ENCODE measurements around the gene TXN.

Gene TXN

DNA sequence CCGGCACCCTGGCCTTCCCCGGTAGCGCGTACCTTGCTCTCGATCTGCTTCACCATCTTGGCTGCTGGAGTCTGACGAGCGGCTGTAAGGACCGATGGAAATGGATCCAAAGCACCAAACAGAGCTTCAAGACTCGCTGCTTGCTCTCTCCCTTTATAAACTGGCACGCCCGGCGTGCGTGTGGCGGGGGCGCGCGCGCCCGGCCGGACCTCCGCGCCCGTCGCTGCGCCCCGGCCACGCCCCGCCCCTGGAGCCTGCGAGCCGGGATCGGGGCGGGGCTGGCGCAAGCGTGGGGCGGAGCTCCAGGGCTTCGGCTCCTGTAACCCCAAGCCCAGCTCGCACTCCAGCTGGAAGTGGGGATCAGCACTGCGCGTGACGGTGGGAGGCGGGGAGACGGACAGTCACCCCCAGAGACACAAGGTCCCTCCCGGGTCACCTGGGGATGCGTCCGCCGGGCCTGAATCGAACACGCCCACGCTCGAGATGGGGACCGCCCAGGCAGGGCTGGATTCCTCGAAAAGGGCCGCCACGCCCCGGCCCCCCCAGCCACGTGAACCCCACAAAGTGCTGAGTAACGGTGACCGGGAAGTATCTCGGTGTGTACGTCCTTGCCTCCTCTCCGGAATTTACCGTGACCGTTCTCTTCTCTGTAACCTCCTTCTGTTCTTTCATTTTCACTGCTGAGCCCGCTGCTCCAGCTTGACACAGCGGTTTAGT is at the start of gene TXN:
TXN (minus strand) TSS at position 128 of the 717 bp plus-strand sequence; CDS start at position 56, 72 bp downstream.
- peak; percentile 61 for DNase-seq

DNA sequence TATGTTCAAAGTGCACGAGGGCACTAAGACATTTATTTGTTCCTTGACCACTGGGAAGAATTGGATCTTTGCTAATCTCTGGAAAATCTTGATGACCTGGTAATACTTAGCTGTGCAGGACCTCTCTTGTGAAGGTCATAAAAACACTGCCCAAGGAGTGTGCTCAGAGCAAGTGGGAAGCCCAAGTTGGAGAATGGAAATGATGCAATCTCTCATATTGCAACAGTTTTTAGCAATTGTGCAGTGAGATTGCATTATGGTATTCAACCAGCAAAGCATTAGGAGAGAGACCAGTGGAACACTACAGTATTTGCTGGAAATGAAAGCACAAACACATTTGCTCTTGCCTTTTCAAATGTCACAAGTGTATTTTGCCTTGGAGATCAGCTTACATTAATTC is 46.8 kb upstream of the TXN start:
- DNase-seq = no peak

DNA sequence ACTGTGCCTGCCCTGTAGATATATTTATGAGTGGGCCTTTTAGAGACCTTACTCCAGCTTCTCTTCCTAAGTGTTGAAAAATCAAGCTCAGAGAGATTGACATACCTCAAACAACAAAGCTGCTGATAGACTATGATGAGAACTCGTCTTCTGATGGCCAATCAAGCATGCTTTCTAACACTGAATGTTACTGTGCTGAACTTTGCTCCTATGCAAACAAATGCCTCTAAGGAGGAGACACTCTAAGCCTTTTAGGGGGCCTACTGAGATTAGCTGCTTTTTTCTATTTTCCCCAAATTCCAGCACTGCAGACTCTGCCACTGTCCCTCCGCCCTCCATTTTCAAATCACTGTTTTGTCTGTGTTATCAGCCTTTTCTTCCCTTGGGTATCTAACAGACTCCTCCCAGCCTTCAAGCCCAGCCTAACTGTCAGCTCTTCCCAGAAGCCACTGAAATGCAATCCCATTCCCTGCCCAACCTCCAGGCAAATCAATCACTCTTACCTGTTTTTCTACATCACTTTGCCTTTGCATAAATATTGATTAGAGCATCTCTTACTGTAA is 41.8 kb upstream of the TXN start:
- DNase-seq = no peak

DNA sequence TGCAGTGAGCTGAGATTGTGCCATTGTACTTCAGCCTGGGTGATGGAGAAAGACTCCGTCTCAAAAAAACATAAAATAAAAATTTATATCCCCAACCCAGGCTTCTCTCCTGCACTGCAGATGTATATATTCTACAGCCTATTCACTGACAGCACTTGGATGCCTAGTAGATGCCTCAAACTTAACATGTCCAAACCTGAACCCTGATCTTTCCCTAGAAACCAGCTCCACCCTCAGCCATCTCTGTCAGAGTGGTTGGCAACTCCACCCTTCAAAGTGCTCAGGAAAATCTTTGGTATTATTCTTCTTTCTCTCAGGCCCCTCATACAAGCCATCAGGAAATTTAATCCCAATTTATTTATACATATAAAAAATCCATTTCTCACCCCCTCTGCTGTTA is 36.9 kb upstream of the TXN start:
- no peak for DNase-seq

DNA sequence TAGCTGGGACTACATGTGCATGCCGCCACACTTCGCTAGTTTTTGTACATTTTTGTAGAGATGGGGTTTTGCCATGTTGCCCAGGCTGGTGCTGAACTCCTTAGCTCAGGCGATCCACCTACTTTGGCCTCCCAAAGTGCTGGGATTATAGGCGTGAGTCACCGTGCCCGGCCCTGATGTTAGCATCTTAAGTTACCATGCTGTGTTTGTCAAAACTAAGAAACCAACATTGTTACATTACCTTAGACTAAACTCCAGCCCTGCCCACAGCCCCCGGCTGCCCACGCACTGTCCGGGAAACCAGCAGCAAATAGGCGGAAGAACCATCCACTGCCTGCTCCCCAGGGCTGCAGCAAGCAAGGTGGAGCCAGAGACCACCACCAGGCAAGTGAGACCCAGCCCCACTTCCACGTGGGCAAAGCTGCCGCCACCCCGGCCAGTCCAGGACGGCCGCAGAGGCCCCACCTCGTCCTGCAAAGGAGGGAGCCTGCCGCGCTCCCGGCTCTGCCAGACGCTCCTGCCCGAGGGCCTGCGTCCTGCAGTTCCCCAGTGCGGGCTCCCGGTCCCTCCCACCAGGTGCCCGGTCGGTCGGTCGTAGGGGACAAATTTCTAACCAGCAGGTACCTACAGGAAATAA is 35.7 kb upstream of the TXN start:
- no peak for DNase-seq

DNA sequence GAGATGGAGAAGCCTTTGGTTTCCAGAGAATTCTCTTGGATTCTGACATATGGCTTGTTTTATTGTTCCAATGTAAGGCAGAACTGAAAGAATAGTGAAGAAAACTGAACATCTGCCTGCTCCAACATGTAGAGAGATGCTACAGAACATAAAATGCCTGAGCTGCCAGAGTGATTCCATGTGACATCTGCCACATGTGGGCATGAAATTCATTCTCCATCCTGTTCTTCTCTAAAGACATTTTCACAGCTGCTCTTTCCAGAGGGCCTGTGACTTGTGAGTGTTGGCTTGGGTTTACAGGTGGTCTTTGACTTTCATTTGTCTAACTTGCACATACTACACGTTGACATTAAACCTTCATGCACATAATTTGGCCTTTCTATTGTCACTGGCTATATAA is 33.7 kb upstream of the TXN start:
- DNase-seq = no peak

DNA sequence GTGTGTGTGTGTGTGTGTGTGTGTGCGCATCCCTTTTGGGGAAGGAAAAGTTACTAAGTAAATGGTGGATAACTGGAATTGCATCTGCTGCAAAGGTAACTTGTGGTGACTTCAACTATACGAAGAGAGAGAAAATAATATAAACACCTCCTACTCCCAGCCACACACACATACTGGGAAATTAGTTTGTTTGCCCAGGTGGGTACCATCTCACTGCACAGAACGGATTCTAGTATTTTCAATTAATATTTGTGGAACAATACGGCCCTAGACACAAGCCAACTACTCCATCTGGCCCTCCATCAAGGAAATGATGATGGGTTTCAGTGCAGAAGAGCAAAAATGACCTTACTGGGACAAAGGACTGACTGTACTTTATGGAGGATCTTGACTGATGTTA is 32.2 kb upstream of the TXN start:
- DNase-seq = no peak

DNA sequence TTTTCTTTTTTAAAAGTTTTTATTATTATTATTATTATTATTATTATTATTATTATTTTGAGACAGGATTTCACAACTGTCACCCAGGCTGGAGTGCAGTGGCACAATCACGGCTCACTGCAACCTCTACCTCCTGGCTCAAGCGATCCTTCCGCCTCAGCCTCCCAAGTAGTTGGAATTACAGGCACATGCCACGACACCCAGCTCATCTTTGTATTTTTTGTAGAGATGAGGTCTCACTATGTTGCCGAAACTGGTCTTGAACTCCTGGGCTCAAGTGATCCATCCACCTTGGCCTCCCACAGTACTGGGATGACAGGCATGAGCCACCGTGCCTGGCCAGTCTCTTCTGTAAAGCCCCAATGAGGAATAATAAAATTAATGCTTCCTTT is 31.0 kb upstream of the TXN start:
- DNase-seq = no peak

DNA sequence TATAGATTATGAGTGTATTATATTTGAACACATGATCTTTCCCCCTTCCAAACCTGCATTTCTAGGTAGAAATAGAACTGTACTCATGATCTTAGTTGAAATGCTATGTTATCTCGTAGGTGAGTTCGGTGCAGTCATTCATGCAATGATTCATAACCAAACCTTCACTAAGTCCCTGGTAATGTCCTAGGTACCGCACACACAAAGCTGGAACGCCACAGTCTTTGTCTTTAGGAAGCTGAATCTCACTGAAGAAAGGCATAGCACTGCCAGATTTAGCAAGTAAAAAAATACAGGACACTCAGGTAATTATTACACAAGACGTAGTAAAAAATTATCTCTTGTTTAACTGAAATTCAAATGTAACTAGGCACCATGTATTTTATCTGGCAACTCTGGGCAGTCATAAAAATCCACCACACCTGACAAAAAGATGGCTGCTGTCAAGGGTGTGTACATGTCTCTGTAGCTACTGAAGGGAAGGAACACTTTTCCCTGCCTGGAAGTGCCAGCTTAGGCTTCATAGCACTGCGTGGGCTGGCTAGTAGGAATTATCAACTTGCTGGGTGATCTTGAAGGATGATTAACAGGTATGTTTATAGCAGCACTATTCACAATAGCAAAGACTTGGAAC is 28.0 kb upstream of the TXN start:
- no peak for DNase-seq

DNA sequence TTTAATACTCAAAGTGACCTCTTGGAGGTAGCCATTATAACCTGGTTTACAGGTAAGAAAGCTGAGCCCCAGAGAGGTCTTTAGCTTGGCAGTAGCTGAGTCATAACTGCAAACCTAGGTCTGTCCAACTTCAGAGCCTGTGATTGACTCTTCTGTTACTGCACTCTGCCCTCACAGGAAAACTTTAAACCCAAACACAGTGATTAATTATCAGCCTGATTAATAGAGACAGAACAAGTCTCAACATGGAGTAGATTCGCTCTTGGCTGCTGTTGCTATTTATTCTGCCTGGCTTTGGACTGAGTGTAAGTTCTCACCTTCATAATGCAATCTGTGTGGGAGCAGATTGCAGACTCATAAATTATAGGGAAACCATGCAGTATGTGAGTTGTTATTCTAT is 27.4 kb upstream of the TXN start:
- DNase-seq = no peak

DNA sequence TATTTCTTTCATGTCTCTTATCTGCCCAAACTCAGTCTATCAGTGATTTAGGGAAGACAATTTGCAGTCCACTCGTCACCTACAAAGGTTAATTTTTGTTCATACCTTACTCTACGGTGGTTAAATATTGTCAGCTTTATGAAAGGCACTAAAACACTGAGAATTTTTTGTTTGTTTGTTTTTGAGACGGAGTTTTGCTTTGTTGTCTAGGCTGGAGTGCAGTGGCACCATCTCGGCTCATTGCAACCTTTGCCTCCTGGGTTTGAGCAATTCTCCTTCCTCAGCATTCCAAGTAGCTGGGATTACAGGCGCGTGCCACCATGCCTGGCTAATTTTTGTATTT is 26.4 kb upstream of the TXN start:
- DNase-seq = no peak

DNA sequence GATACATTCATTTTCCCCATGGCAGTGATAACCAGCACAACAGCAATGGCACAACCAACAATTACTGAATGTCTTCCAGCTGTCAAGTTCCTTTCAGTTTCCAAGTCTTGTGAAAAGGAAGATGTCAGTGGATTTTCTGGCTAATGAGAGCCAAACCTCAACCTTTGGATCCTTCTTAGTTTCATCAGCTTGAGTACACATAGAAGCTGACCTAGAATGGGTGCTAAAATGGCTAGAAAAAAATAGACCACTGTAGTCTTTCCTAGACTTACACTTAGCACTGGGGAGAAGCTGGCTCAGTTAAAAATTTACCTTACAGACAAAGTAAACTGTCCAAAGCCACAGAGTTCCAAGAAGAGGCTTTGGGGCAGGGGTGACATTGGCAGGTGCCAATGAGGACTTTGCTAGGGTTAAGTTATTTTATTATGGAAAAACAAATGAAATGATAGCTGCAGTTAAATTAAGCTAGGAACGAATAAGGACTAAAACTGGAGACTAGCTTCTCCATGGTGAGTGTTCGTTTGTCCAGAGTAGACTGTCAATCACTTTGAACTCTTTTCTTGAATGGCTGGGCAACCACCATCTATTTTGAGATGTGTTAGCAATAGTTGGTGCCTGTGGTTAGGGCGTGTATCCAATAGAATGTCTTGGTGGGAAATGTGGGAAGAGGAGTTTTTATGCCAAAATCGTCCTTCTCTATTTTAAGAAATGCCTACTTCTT is 25.9 kb upstream of the TXN start:
- DNase-seq = no peak

DNA sequence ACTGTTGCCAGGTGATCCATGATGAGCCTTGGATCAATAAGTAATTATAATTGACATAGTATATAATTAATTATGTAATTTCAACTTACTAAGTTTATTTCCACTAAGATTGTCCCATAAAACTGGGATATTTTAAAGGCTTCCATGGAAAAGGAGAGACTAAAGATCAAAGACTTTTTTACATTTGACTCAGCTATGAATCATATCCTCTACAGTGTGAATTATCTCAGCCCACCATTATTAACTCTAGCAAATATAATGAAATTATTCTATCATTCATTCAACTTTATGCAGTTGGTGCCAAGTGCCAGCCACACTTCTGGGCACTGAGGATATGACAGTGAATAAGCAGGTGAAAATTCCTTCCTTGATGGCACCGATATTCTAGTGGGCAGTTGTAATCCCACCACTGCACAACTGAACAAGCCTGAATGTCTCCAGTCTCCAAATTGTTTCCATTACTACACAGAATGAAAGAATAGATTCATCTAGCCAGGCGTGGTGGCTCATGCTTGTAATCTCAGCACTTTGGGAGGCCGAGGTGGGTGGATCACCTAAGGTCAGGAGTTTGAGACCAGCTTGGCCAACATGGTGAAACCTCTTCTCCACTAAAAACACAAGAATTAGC is 21.9 kb upstream of the TXN start:
- DNase-seq = no peak

DNA sequence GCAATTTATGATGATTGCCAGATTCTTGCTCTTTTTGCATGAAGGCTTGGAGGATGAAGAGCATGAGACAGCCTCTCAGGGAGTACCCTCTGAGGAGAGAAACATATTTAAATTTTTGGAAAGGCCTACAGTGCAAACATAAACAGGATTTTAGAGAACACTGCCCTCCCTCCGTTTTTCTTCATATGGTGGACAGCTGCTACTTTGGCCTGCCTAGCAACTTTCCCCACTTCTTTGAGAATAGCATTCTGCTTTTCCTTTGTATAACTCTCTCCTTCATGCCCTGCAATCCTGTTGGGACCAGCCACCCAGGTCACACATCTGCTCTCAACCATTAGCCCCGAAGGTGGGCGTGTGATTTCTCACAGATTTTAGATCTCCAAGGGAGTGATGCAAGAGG is 20.5 kb upstream of the TXN start:
- DNase-seq = no peak

DNA sequence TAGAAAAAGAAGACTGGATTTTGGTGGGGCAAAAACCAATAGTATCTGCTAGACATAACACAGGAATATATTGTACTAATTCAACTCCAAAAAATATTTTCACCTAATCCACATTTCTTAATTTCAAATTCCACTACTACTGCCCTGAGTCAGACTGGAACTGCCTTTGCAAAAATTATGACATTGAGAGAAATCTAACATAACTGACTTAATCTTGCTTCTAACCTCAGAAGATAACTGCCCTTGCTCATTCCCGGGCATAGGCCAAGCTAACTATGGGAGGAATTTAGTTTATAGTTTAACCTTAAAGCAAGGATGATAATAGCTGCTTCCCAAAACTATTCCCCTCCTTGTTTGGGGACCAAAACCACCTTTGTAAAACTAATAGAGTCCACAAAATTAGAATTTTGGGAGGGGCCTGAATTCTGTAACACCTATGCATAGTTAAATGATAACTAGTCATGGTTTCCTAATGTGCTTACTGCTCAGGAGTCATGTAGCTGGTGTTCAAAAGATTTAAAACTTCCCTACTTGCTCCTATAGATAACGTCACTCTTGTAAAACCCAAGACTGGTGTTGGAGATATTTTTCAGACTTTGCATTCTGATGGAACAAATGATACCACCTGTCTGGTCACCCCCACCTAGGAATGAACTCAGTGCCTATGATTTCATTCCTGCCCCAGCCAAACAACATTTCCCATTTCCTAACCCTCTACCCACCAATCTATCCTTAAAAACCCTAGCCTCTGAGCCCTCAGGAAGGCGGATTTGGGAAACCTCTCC is 14.1 kb upstream of the TXN start:
- no peak for DNase-seq

DNA sequence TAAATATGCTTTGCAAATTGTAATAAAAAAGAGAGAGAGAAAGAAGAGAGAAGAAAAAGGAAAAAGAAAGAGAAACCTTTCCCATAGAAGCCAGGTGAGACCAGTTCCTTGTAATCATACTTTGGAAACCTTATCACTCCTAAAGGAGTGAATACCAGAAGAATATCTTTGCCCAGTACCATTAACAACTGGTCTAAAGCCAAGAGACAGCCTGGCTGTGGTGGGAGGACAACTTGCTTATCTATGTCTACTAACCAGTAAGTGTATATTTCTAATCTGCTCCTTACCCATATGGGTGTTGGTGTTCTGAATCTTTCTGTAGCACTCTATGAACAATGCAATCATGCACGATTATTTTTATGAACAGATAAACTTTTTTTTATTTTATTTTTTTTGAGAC is 10.5 kb upstream of the TXN start:
- no peak for DNase-seq

DNA sequence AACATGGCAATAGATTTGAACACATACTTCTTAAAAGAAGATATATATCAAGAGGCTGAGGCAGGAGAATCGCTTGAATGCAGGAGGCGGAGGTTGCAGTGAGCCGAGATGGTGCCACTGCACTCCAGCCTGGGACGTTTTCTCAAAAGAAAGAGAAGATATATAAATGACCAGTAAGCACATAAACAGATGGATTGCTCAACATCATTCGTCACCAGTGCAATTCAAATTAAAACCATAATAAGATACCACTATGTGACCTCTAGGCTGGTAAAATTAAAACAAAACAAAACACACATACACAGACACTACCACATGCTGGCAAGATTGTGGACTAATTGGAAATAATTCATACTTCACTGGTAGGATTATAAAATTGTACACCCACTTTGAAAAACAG is 5.3 kb upstream of the TXN start:
- DNase-seq = no peak

DNA sequence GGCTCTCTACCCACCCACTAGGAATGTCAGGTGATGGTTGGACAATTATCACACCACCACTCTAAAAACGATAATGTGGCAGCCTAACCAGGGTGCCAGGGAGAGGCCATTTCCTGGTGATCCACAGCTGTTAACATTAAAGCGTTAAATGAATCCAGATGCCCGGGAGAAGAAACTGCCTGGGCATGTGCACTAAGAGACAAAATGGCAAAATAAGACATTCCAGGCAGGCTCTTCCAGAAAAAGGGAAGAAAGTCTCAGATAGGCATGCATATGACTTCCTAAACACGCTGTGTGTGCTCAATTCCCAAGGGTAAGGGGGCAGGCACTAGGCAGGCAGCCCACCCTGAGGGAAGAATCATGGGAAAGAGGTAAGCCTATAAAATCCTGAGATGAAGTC is 4.6 kb upstream of the TXN start:
- no peak for DNase-seq

DNA sequence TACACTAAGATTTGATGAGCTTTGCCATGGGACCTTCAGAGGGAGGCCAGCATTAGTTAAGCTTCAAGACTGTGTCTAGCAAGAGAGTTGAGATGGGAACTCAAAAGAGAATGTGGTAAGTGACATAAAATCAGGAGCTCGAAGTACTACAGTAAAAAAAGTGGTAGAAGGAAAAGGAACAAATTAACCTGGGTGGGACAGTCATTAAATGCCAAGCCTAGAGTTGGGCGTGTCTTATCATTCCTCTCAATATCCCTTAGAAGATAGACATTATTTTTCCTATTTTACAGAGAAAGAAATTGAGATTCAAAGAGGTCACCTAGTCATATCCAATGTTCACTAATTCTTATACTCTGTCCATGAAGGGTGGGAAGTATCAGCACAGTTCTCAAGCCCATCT is 3.3 kb upstream of the TXN start:
- no peak for DNase-seq

DNA sequence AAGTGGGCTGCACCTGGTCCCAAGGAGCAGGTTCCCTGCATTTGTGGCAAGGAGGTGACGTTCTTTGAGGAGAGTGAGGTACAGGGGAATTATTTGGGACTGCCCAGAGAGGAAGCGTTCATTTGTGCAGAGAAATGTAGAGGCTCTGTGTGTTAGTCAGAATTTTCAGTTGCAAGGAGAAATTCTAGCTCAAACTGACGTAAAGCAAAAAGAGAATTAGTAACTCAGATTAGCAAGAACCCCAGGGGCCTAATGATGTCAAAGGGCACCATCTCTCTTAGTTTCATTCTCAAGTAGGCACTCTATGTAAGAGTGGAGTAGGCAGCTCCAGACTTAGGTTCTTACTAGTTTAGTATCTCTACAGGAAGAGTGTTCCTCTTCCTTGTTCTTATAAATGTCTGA is 2.4 kb upstream of the TXN start:
- DNase-seq = no peak

DNA sequence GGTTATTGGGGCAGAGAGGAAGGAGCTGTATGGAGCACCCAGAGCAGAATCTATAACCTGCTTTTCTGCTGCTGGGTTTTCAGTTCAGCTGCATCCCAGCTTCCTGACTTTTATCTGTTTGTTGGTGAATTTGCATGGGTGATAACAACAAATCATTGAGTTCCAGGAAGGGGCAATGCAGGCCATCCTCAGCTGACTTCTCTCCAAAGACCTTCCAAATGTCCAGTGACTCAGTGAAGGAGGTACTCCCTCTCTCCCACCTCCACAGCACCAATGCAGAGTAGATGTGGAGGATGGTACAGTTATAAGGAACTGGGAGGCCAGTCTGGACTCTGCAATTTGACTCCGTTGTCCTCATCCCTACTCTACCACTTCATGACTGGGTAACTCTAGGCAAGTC is 1.6 kb upstream of the TXN start:
- no peak for DNase-seq

DNA sequence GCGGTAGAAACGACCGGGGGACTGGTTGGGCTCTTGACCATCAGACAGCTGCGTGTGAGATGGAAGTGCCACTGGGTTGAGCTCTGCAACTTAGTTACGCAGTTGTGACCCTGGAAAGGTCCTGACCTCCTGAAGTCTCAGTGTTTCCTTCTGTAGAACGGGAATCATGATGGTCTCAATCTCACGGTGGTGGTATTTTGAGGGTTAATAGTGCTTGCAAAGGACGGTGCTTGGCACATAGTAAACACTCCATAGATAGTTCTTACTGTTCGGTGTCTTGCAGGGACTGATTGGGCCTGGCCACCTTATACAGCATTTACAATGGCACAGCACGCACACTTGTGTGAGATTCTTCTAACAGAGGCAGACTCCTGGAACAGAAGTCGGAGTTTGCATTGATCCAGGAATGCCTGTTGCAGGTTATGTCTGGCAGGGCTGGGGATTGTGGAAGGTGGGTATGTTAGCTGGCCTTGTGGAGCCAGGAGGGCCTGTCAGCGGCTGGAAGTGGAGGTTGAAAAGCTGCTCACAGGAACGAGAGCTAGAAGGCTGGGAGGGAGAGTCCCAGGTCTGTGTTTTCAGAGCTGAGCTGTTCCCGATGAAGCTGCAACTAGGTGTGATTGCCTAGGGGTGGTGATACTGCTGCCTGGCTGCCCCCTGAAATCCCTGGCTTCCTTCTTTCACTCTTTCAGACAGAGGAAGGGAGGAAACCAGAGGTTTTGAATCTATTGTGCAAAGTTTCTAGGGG is 962 bp upstream of the TXN start:
- no peak for DNase-seq

All from NCI-H748 treated with DMSO at 0.1 percent for 48 hours (cell line).